ENCODE data around the gene PPP1R15A. TPM values are rescaled to one million over a fixed set of nuclear protein-coding genes. Genes with fewer than 3 reads are reported as not detected.
"Not testable (repeated sequence)": the region's sequence is repeated elsewhere in the genome, so short reads cannot be mapped to it uniquely, and the experiment has no call there.

PPP1R15A gene
- total RNA-seq, 2 donors from 2014 or later: 35.1 to 49.0 TPM

- Histone ChIP-seq H3K27me3 (replicated peaks; ENCODE audit: insufficient read depth) (no peaks in the 10 kb centered on the region), H3K9me3 (no peaks in the 10 kb centered on the region), H3K4me1 (replicated peaks) (no peaks in the 10 kb centered on the region), H3K4me3 (no peak overlapping the region), H3K36me3 (no peaks in the 10 kb centered on the region), H3K27ac (no peak overlapping the region)
- no peak for DNase-seq (ENCODE audit: low spot score)
- intact Hi-C loops (cut with DNase I): no loop called here
- TF ChIP-seq CTCF (IDR thresholded peaks at IDR 0.05) (no peak), POLR2AphosphoS5 (IDR thresholded peaks at IDR 0.05) (no peak)
- WGBS: 92% methylated on average over 21 of the region's 21 CpGs
These were observed 15.8 kb downstream of the PPP1R15A start for GRCh38 chr19:48887861-48888612.

DNA sequence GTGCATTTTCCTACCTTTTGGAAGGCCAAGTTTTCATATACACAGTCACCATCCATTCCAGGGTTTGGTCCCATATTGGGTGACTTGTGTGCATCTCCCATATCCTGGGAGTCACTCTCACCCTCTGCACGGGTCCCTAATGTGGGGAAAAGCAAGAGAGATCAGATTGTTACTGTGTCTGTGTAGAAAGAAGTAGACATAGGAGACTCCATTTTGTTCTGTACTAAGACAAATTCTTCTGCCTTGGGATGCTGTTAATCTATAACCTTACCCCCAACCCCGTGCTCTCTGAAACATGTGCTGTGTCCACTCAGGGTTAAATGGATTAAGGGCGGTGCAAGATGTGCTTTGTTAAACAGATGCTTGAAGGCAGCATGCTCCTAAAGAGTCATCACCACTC lies 17.3 kb downstream of the PPP1R15A start:
- 64% methylated on average over 3 of the region's 3 CpGs for WGBS
- intact Hi-C loops (cut with DNase I); H3K27ac ChIP-seq; H3K9me3 ChIP-seq; H3K36me3 ChIP-seq; H3K4me3 ChIP-seq; DNase-seq (ENCODE audit: low spot score); H3K27me3 ChIP-seq (replicated peaks; ENCODE audit: insufficient read depth); H3K4me1 ChIP-seq (replicated peaks): not testable (repeated sequence)

GRCh38 chr19:48890551-48890950 lies 18.3 kb downstream of the PPP1R15A start:
- Histone ChIP-seq H3K4me3 (no peak overlapping the region), H3K9me3 (no peaks in the 10 kb centered on the region), H3K27ac (no peak overlapping the region), H3K36me3 (no peaks in the 10 kb centered on the region), H3K27me3 (replicated peaks; ENCODE audit: insufficient read depth) (no peaks in the 10 kb centered on the region), H3K4me1 (replicated peaks) (no peaks in the 10 kb centered on the region)
- no peak for DNase-seq (ENCODE audit: low spot score)
- WGBS: 80% methylated on average over 4 of the region's 4 CpGs
- intact Hi-C loops (cut with DNase I): no loop called here
- TF ChIP-seq POLR2A (IDR thresholded peaks at IDR 0.05): no peak
- TF ChIP-seq POLR2AphosphoS5 (IDR thresholded peaks at IDR 0.05): no peak
- no peak for TF ChIP-seq CTCF (IDR thresholded peaks at IDR 0.05)

DNA sequence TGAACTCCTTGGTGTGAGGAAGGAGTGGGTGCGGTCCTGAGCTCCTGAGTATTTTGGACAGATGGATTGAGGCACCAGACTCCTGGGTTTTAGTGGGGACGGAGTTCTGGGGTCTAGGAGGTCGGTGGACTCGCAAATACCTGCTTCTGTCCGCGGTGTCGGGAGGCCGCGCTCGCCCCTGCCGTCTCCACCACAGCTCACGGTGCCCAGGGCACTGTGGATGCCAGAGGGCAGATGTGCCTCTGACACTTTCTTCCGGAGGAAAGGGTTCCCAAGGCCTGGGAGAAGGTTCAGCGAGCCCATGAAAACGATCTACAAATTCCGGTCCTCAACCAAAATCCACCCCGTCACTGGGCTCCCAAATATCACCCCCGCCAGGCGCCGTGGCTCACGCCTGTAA lies 23.0 kb downstream of the PPP1R15A start:
- no peak for DNase-seq (ENCODE audit: low spot score)
- intact Hi-C loops (cut with DNase I): no loop called here
- H3K36me3 ChIP-seq: no peaks in the 10 kb centered on the region
- no peaks in the 10 kb centered on the region for H3K4me1 ChIP-seq (replicated peaks)
- 74% methylated on average over 16 of the region's 21 CpGs for WGBS
- no peak overlapping the region for H3K27ac ChIP-seq
- H3K27me3 ChIP-seq (replicated peaks; ENCODE audit: insufficient read depth): no peaks in the 10 kb centered on the region
- TF ChIP-seq CTCF (IDR thresholded peaks at IDR 0.05) (no peak), POLR2A (IDR thresholded peaks at IDR 0.05) (no peak), POLR2AphosphoS5 (IDR thresholded peaks at IDR 0.05) (no peak)
- no peak overlapping the region for H3K4me3 ChIP-seq
- H3K9me3 ChIP-seq: no peaks in the 10 kb centered on the region

- TF ChIP-seq POLR2A (IDR thresholded peaks at IDR 0.05): no peak
- no peak for TF ChIP-seq CTCF (IDR thresholded peaks at IDR 0.05)
- TF ChIP-seq POLR2AphosphoS5 (IDR thresholded peaks at IDR 0.05): no peak
- DNase-seq (ENCODE audit: low spot score): peak; percentile 39
- H3K4me3 ChIP-seq: peak overlapping the region; percentile 16 to 31
- 13% methylated on average over 25 of the region's 25 CpGs for WGBS
- no peaks in the 10 kb centered on the region for H3K27me3 ChIP-seq (replicated peaks; ENCODE audit: insufficient read depth)
- H3K36me3 ChIP-seq: no peaks in the 10 kb centered on the region
- intact Hi-C loops (cut with DNase I): no loop called here
- no peaks in the 10 kb centered on the region for H3K9me3 ChIP-seq
- H3K4me1 ChIP-seq (replicated peaks): no peaks in the 10 kb centered on the region
- peak overlapping the region; percentile 1 to 38 for H3K27ac ChIP-seq
These were observed 24.0 kb downstream of the PPP1R15A start for GRCh38 chr19:48896191-48896720.

All from prostate gland (tissue), 2 donors.